Central memory CD8-positive, alpha-beta T cell (primary cell): ENCODE results near the gene TRIM25.
A peak's percentile ranks its signal among the peaks of the same experiment; 100 is the strongest.

ENCODE experiments used
- ATAC-seq: fragments of 150-1000 bp; cut with Tn5 transposase; replicated peaks from 2 replicates; pipeline ENCODE4 v1.10.0; 2022; ENCODE audit warnings: mild to moderate bottlenecking, moderate FRiP score, moderate number of reproducible peaks; ENCODE audit not compliant: poor library complexity, severe bottlenecking; ENCODE audit errors: extremely low read depth
- DNase-seq, 2 donors: peaks; one replicate each; pipeline ENCODE4 v3.0.0; 2021; ENCODE audit warnings: low spot score in 2 of 2
- H3K27ac Mint-ChIP-seq: one replicate; pipeline ENCODE4 v1.8.0; 2022; ENCODE audit warnings: low read depth, mild to moderate bottlenecking, moderate library complexity, mixed read lengths
- H3K27me3 Mint-ChIP-seq: one replicate; pipeline ENCODE4 v1.8.0; 2022; ENCODE audit warnings: mixed read lengths
- H3K36me3 Mint-ChIP-seq: one replicate; pipeline ENCODE4 v1.8.0; 2022; ENCODE audit warnings: mild to moderate bottlenecking, moderate library complexity, mixed read lengths; ENCODE audit not compliant: insufficient read depth
- H3K4me1 Mint-ChIP-seq: one replicate; pipeline ENCODE4 v1.8.0; 2022; ENCODE audit warnings: mixed read lengths
- H3K4me3 Mint-ChIP-seq: one replicate; pipeline ENCODE4 v1.8.0; 2022; ENCODE audit warnings: mild to moderate bottlenecking, moderate library complexity, mixed read lengths
- H3K9me3 Mint-ChIP-seq: one replicate; pipeline ENCODE4 v1.8.0; 2022; ENCODE audit warnings: mixed read lengths

The TRIM25 gene

DNA sequence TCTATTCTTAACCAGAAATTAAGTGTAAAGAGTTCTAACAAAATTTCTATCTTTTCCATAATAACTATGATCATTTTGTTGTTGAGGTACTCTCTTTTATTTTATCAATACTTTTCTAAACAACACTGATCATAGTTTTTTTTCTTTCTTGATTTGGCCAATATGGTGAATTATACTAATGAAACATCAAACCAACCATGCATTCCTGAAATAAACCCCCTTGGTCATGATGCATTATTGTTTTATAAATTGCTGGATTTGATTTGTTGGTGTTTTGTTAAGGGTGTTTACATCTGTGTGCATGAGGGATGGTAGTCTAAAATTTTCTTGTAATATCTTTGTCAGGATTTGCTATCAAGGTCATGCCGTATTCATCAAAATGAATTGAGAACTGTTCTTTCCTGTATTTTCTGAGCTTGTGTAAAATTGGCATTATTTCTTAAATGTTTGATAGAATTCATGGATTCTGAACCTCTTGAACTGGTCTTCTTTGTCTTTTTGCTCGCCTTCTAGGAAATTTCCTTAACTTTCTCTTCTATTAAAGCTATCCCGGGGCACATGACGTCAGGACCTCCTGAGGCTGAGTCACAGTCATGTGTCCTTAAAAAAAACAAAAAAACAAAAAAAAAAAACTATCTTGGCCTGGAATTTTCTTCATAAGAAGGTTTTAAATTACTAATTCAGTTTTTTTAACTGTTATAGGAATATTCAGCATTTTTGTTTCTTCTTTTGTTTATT lies 3.9 kb upstream of the TRIM25 start:
- Mint-ChIP-seq H3K4me3 (no peak overlapping the region), H3K36me3 (peaks cover 13% of the 10 kb centered on the region), H3K4me1 (peaks cover 14% of the 10 kb centered on the region), H3K9me3 (peaks cover 5% of the 10 kb centered on the region), H3K27ac (no peak overlapping the region), H3K27me3 (no peaks in the 10 kb centered on the region)
- no peak for ATAC-seq
- no peak for DNase-seq

DNA sequence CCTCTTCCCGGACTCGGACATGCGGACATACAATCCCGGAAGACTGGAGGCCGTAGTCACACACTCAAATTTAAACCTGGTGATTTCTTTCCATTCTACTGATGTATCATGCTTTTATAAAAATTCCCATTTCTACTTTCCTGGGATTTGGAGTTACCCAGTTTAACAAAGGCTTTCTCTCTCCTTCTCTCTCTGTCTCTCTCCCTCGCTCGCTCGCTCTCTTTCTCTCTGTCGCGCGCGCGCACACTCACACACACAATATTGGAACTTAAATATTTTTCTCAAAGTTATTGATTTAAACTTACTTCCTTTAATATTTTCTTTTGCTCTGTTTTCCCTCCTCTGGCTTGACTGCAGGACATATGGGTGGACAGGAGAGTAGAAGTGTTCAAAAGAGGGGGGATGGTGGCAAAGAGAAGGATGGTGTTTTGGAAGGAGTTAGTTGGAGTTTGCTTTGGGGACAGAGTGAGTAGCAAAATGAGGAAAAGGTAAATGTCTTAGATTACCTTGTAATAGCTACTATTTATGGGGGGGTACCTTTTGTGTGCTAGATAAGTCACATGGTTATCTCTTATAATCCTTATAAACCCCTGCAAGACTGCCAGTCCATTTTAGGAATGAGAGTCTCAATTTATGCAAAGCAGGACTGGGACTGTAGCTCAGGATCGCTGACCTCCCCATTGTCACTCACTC lies 878 bp upstream of the TRIM25 start:
- no peaks in the 10 kb centered on the region for H3K27me3 Mint-ChIP-seq
- H3K4me1 Mint-ChIP-seq, result peaks cover 38% of the 10 kb centered on the region
- H3K9me3 Mint-ChIP-seq, result peaks cover 5% of the 10 kb centered on the region
- DNase-seq (no peak), ATAC-seq (no peak)
- peak overlapping the region; percentile 82 for H3K4me3 Mint-ChIP-seq
- H3K36me3 Mint-ChIP-seq, result peaks cover 15% of the 10 kb centered on the region
- peak overlapping the region; percentile 82 for H3K27ac Mint-ChIP-seq

DNA sequence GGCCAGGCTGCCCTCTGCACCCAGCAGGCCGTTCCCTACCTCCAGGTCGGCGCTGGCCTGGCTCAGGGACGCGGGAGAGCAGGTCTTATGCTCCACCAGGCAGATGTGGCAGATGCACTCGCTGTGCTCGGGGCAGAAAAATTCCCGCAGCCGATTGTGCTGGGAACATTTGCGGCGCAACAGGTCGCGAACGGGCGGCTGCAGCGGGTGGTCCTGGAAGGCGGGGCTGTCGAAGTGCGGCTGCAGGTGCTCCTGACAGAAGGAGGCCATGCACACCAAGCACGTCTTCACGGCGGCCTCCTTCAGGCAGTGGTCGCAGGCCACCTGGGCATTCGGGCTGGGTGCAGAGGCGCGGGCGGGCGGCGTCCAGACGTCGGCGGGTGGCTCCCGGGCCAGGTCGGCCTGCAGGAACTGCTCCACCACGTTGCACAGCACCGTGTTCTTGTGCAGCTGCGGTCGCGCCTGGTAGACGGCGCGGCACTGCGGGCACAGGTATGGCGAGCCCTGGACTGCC lies 439 bp downstream of the TRIM25 start:
- Mint-ChIP-seq H3K4me3 (peak overlapping the region; percentile 82), H3K27me3 (no peaks in the 10 kb centered on the region), H3K4me1 (peaks cover 46% of the 10 kb centered on the region), H3K36me3 (peaks cover 17% of the 10 kb centered on the region), H3K27ac (peak overlapping the region; percentile 82), H3K9me3 (peaks cover 5% of the 10 kb centered on the region)
- DNase-seq (no peak), ATAC-seq (peak; percentile 66)

DNA sequence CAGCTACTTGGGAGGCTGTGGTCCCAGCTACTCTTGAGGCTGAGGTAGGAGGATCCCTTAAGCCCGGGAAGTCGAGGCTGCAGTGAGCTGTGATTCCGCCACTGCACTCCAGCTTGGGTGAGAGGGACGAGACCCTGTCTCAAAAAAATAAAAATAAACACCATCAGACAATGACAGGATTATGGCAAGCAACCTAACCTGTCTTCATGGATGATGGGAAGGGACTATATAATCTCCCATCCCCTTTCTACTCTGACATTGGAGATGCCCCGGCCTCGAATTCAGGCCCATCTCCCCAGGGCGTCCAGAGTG lies 893 bp downstream of the TRIM25 start:
- H3K27me3 Mint-ChIP-seq, result no peaks in the 10 kb centered on the region
- peaks cover 5% of the 10 kb centered on the region for H3K9me3 Mint-ChIP-seq
- H3K4me1 Mint-ChIP-seq, result peaks cover 51% of the 10 kb centered on the region
- ATAC-seq (no peak), DNase-seq (no peak)
- peak overlapping the region; percentile 82 for H3K27ac Mint-ChIP-seq
- peak overlapping the region; percentile 82 for H3K4me3 Mint-ChIP-seq
- peaks cover 20% of the 10 kb centered on the region for H3K36me3 Mint-ChIP-seq

DNA sequence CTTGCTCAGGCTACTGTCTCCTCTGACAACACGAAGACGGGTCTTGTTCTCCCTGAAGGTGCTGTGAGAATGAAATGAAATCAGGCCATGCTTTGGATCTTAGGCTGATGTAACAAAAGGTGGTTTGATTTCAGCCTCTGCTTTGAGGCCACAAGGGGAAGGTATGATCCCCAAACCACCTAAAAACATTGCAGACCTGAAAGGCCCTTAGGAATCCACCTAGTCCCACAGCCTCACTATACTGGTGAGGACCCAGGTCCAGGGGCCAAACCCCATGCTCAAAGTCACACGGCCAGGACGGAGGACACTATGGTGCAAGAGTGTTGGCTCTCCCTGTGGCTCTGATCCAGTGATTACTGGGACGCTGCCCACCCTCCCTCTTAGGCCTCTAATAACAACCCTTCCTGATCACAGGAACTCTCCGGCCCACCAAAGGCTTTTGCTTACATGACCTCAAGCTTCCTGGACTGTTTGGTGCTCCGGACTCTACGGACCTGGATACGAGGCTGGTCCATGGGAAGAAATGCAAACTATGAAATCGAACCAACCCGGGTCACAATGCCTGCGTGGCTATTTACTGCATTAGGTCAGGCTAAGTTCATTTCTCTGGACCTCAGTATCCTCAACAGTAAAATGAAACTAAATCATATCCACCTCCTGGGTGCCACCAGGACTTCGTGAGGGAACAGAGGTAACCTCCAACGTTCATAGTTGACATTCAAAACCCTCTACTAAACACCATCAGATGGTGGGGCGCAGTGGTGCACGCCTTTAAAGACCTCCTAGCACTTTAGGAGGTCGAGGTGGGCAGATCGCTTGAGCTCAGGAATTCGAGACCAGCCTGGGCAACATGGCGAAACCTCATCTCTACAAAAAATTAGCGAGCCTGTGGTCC lies 1.5 kb downstream of the TRIM25 start:
- Mint-ChIP-seq H3K36me3 (peaks cover 24% of the 10 kb centered on the region), H3K27ac (peak overlapping the region; percentile 82), H3K27me3 (no peaks in the 10 kb centered on the region), H3K4me1 (peaks cover 57% of the 10 kb centered on the region), H3K9me3 (no peaks in the 10 kb centered on the region), H3K4me3 (peak overlapping the region; percentile 82)
- ATAC-seq (no peak), DNase-seq (no peak)

DNA sequence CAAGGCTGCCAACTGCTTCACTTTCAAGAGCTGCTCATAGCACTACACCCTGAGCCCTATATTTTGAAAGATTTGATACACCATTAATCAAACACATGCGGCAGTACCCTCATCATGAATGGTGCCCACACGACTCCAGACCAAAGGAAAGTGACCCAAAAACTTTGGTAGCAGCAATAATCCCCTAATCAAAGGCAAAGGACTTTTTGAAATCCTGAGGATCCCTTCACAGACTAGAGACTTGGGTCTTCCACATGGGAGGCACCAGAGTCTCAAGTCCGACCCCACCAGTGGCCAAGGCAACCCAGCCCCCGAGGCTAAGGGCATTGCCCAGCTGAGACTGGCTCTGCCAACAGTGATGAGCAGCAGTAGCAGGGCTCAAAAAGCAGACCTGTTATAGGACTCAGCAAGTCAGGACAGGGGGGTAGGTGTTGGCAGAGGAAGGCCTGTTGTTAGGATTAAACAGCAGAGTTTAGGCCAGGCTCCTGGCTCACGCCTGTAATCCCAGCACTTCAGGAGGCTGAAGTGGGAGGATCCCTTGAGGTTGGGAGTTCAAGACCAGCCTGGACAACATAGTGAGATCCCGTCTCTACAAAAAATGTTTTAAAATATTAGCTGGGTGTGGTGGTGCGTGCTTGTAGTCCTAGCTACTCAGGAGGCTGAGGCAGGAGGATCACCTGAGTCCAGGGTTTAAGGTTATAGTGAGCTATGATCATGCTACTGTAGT lies 3.2 kb downstream of the TRIM25 start:
- ATAC-seq (no peak), DNase-seq (no peak)
- no peaks in the 10 kb centered on the region for H3K27me3 Mint-ChIP-seq
- peaks cover 39% of the 10 kb centered on the region for H3K36me3 Mint-ChIP-seq
- no peaks in the 10 kb centered on the region for H3K9me3 Mint-ChIP-seq
- peak overlapping the region; percentile 82 for H3K4me3 Mint-ChIP-seq
- peak overlapping the region; percentile 77 for H3K27ac Mint-ChIP-seq
- H3K4me1 Mint-ChIP-seq, result peaks cover 60% of the 10 kb centered on the region

DNA sequence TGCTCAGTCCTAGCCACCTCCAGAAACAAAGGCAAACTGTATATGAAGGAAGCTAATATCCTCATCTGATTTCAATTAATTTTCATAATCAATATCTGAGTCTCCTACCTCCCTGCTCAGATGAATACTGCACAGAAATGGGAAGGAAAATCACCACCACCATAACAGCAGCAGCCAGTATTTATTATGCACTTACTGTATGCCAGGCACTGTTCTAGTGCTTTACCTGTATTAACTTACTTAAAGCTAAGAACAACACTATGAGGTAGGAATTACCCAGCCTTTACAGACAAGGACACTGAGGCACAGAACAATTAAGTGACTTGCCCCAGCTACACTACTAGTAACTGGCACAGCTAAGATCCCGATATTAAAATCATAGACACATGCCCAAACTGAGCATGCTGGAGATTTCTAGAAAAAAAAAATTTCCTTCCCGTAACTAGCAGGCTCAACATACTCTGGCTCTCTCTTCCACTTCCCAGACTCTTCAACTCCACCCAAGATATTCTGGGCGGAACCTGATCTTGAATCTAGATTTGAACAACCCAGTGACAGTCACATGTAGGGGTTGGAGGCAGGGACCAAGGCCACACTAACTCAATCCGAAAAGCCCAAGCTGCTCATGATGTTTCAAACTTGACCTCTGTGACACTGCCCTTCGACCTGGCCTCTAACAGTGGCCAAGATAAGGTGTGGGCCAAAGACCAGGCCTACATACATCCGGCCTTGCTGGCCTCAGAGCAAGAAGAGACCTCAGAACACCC lies 3.9 kb downstream of the TRIM25 start:
- peaks cover 38% of the 10 kb centered on the region for H3K36me3 Mint-ChIP-seq
- peaks cover 56% of the 10 kb centered on the region for H3K4me1 Mint-ChIP-seq
- H3K9me3 Mint-ChIP-seq, result no peaks in the 10 kb centered on the region
- no peaks in the 10 kb centered on the region for H3K27me3 Mint-ChIP-seq
- DNase-seq, result no peak
- peak overlapping the region; percentile 77 for H3K27ac Mint-ChIP-seq
- no peak for ATAC-seq
- H3K4me3 Mint-ChIP-seq, result peak overlapping the region; percentile 82

DNA sequence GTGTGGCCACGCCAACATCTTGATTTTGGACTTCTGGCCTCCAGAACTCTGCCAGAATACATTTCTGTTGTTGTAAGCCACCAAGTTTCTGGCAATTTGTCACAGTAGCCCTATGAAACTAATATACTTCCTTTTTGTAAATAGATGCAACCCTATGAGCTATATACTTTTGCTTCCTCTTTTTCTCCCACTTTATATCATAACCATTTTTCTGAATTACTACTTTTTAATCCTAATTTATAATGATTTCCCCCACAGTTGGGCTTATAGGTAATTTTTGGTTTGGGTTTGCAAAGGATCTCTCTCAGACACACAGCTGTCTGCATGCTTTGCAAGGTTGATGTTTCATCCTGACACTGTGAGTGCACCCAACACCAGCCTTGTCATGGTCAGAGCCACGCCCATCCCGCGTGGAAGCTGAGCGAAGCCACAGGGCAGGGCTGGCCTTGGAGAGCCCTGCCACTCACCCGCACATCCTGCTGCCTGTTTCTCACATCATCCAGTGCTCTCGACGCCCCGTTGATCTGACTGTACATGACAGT lies 5.8 kb downstream of the TRIM25 start:
- peaks cover 42% of the 10 kb centered on the region for H3K36me3 Mint-ChIP-seq
- peak; percentile 88 for ATAC-seq
- no peak overlapping the region for H3K4me3 Mint-ChIP-seq
- peak overlapping the region; percentile 70 for H3K27ac Mint-ChIP-seq
- H3K9me3 Mint-ChIP-seq, result no peaks in the 10 kb centered on the region
- H3K4me1 Mint-ChIP-seq, result peaks cover 60% of the 10 kb centered on the region
- H3K27me3 Mint-ChIP-seq, result no peaks in the 10 kb centered on the region
- peak in 1 of 2 donors; percentile 21 for DNase-seq

DNA sequence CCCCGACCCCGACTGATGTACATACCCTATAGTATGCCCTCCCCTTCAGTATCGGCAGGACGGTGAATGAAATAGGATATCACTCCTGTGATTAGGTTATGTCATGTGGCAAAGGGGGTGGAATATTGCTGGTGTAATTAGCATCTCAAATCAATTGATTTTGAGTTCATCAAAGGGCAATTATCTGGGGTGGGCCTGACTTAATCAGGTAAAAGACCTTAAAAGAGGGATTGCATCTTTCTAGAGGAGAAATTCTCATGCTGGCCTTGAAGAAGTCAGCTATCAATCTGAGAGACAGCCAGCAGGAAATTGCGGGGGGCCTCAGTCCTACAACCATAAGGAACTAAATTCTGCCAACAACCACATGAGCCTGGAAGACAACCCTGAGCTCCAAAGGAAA lies 10.3 kb downstream of the TRIM25 start:
- Mint-ChIP-seq H3K9me3 (no peaks in the 10 kb centered on the region), H3K36me3 (peaks cover 72% of the 10 kb centered on the region), H3K4me1 (peaks cover 34% of the 10 kb centered on the region), H3K4me3 (no peak overlapping the region), H3K27ac (no peak overlapping the region), H3K27me3 (no peaks in the 10 kb centered on the region)
- ATAC-seq (no peak), DNase-seq (no peak)

DNA sequence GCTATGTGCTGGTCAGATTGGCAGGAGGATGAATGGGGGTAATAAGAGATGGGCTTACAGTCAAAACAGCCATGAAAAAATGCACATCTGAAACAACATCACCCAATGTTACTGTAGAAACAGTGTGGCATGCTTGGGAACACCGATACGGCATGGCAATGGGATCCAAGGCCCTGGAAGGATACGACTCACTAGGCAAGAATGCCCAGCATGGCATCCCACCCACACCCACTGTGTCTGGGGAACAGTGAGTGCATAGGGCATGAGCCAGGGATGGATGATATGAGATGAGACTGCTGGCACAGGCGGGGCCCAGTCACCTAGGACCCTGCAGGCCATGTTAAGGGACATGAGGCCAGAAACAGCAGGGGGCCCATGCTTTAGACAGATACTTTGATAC lies 11.5 kb downstream of the TRIM25 start:
- no peaks in the 10 kb centered on the region for H3K9me3 Mint-ChIP-seq
- peaks cover 72% of the 10 kb centered on the region for H3K36me3 Mint-ChIP-seq
- ATAC-seq (no peak), DNase-seq (no peak)
- H3K27me3 Mint-ChIP-seq, result no peaks in the 10 kb centered on the region
- H3K4me1 Mint-ChIP-seq, result peaks cover 34% of the 10 kb centered on the region
- H3K27ac Mint-ChIP-seq, result no peak overlapping the region
- no peak overlapping the region for H3K4me3 Mint-ChIP-seq

DNA sequence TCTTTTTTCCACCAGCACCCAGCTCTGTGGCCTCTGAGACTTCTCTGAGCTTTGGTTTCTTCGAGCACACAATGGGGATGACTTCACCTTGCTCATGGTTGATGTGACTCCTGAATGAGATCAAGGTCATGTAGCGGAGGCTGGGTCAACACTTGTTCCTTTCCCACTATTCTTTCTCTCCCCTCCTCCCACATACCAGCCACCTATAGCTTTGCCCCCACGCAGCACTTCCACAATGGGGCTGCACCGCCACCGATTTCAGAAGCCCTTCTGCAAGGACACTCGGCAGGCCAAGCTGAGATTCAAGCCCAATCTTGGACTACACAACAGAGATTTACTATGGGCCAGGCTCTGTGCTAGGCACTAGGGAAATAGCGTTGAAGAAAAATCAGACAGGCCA lies 14.4 kb downstream of the TRIM25 start:
- Mint-ChIP-seq H3K9me3 (no peaks in the 10 kb centered on the region), H3K4me3 (no peak overlapping the region), H3K27ac (no peak overlapping the region), H3K36me3 (peaks cover 59% of the 10 kb centered on the region), H3K4me1 (peaks cover 26% of the 10 kb centered on the region), H3K27me3 (no peaks in the 10 kb centered on the region)
- ATAC-seq, result no peak
- DNase-seq, result no peak
